ENCODE data around the gene DSCAML1.

Gene DSCAML1

DNA sequence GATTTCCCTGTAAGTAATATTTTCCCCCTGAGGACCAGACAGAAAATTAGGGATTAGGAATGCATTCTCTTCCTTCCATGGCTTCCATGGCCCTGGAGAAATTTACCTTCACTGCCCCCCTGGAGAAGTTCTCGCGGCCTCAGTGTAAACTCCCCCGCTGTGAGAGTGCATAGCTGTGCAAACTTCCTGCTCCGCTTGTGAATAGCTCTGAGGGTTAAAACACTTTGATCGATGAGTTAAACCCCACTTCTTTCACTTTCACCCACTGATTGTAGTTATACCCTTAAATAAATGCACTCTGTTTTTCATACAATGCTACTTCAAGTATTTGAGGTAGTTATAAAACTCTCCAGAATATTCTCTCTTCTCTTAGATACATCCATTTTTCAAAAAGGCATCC is 190.8 kb downstream of the DSCAML1 start:
- Histone ChIP-seq H3K36me3 (no peaks in the 10 kb centered on the region), H3K9me3 (ENCODE audit: severe bottlenecking) (no peaks in the 10 kb centered on the region), H3K27ac (no peak overlapping the region), H3K4me3 (ENCODE audit: low read depth, low read length) (no peak overlapping the region), H3K27me3 (ENCODE audit: insufficient read depth, low read depth, severe bottlenecking) (no peaks in the 10 kb centered on the region)
- TF ChIP-seq, protein P1, sequence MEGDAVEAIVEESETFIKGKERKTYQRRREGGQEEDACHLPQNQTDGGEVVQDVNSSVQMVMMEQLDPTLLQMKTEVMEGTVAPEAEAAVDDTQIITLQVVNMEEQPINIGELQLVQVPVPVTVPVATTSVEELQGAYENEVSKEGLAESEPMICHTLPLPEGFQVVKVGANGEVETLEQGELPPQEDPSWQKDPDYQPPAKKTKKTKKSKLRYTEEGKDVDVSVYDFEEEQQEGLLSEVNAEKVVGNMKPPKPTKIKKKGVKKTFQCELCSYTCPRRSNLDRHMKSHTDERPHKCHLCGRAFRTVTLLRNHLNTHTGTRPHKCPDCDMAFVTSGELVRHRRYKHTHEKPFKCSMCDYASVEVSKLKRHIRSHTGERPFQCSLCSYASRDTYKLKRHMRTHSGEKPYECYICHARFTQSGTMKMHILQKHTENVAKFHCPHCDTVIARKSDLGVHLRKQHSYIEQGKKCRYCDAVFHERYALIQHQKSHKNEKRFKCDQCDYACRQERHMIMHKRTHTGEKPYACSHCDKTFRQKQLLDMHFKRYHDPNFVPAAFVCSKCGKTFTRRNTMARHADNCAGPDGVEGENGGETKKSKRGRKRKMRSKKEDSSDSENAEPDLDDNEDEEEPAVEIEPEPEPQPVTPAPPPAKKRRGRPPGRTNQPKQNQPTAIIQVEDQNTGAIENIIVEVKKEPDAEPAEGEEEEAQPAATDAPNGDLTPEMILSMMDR (IDR thresholded peaks at IDR 0.05; ENCODE audit: low read depth, low read length), result no peak
- DNase-seq, result no peak

DNA sequence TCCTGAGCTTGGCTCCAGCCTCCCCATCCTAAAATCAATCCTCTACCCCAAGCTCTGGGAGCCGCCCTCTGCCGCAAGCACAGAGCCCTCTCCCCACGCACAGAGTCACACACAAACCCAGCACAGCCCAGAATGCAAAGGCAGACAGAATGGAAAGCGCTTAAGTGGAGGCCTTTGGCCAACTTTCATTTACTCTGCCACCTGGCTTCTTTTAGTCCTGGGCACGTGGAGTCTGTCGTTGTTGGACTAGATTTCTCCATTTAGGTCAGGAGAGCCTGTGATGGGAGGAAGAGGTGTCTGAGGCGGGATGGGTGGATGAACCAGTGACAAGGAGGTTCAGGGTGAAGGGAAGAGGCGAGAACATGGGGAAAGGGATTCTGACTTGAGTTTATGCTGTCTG is 191.7 kb downstream of the DSCAML1 start:
- H3K27me3 ChIP-seq (ENCODE audit: insufficient read depth, low read depth, severe bottlenecking), result no peaks in the 10 kb centered on the region
- no peak for DNase-seq
- H3K27ac ChIP-seq, result no peak overlapping the region
- TF ChIP-seq, protein P1 (IDR thresholded peaks at IDR 0.05; ENCODE audit: low read depth, low read length), result no peak
- no peaks in the 10 kb centered on the region for H3K36me3 ChIP-seq
- H3K9me3 ChIP-seq (ENCODE audit: severe bottlenecking), result no peaks in the 10 kb centered on the region
- no peak overlapping the region for H3K4me3 ChIP-seq (ENCODE audit: low read depth, low read length)

DNA sequence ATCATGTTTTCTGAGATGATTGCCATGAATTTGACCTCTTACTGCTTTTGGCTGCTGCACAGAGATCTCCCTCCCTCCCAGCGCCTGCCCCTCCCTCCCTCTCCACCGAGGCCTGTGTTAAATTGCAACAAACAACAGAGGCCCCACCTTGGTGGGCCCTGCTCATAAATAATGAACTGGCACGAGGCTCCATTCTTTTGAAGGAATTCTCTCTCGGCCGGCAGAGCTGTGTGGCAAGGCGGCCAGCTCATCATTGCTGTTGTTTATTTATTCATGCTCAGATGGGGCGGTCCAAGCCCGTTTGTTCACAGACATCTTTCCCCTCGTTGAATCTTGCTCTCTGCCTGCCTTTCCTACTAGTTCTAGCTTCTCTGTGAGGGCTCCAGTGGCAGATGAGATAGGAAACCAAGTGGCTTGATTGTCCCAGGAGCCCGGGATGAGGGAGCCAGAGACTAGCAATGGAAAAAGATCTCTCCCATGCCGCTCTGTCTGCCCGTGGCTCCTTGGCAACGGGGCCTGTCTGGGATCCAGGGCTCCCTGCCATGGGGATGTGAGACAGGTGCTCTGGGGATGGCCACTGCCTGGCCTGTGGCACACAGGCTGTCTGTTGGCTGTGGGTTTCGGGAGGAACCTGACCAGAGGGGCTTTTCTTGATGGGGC is 192.6 kb downstream of the DSCAML1 start:
- Histone ChIP-seq H3K27ac (no peak overlapping the region), H3K36me3 (no peaks in the 10 kb centered on the region), H3K27me3 (ENCODE audit: insufficient read depth, low read depth, severe bottlenecking) (no peaks in the 10 kb centered on the region), H3K4me3 (ENCODE audit: low read depth, low read length) (no peak overlapping the region), H3K9me3 (ENCODE audit: severe bottlenecking) (no peaks in the 10 kb centered on the region)
- TF ChIP-seq, protein P1 (IDR thresholded peaks at IDR 0.05; ENCODE audit: low read depth, low read length), result no peak
- no peak for DNase-seq

DNA sequence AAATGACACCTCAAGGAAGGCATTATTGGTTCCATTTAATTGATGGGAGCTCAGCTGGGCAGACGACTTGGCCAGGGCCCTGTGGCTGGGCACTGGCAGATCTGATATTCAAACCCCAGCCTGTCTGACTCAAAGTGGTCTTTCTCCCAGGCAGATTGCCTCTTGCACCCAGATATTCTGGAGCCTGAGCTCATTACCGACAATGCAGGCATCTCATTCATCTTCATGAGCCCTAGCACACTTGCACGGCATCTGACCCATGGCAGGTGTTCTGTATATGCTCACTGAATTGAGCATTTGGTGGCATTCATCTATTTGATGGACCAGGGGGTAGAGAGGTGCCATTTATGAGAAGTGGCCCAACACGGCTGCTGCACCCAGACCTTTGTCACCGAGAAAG is 193.1 kb downstream of the DSCAML1 start:
- Histone ChIP-seq H3K27ac (no peak overlapping the region), H3K9me3 (ENCODE audit: severe bottlenecking) (no peaks in the 10 kb centered on the region), H3K4me3 (ENCODE audit: low read depth, low read length) (no peak overlapping the region), H3K27me3 (ENCODE audit: insufficient read depth, low read depth, severe bottlenecking) (no peaks in the 10 kb centered on the region), H3K36me3 (no peaks in the 10 kb centered on the region)
- DNase-seq, result no peak
- TF ChIP-seq, protein P1 (IDR thresholded peaks at IDR 0.05; ENCODE audit: low read depth, low read length), result no peak

DNA sequence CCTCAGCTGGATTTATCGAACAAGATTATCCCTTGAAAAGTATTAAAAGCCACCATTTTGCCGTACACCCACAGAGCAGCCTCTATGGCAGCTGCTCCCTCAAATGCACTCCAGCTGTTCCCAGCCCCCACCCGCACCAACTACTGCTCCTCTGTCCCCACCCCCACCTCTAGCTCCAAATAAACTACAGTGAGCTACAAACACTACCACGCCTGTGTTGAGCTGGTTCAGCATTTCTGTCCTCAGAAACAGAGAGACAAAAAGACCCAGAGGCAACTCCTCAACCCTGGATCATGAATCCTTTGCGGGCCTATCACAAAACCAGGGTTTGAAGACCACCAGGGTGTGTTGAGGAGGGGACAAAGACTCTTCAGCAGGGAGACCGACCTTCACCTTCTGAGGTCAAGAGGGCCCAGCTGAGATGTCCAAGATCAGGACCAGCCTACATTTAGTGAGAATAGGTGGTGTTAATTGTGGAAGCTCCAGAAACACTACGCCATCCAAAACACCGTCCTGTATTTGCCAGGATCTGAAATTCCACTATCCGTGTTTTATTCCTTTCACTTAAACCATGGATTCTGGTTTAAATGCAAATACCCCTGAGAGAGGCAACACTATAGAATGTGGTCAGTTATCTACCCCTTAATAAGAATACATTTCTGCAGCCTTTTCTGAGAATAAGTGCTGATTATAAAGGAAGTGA is 195.9 kb downstream of the DSCAML1 start:
- no peaks in the 10 kb centered on the region for H3K9me3 ChIP-seq (ENCODE audit: severe bottlenecking)
- peak overlapping the region; percentile 63 for H3K27ac ChIP-seq
- H3K36me3 ChIP-seq, result no peaks in the 10 kb centered on the region
- no peaks in the 10 kb centered on the region for H3K27me3 ChIP-seq (ENCODE audit: insufficient read depth, low read depth, severe bottlenecking)
- no peak overlapping the region for H3K4me3 ChIP-seq (ENCODE audit: low read depth, low read length)
- no peak for DNase-seq
- TF ChIP-seq, protein P1 (IDR thresholded peaks at IDR 0.05; ENCODE audit: low read depth, low read length), result no peak

Data from WERI-Rb-1 (cell line).